Islet of Langerhans (tissue), 1 donor: ENCODE measurements around the gene FREM3.
"Not testable (repeated sequence)": the region's sequence is repeated elsewhere in the genome, so short reads cannot be mapped to it uniquely, and the experiment has no call there.

Source experiments
- FAIRE-seq: peaks from one replicate; lab custom pipeline; 2011; peaks lifted over from hg19 to GRCh38; lab: Jason Lieb, UNC

FREM3 gene

GRCh38 chr4:143581331-143581946 lies 119.0 kb downstream of the FREM3 start:
- FAIRE-seq: no peak

GRCh38 chr4:143575331-143575730 lies 125.1 kb downstream of the FREM3 start:
- no peak for FAIRE-seq

DNA sequence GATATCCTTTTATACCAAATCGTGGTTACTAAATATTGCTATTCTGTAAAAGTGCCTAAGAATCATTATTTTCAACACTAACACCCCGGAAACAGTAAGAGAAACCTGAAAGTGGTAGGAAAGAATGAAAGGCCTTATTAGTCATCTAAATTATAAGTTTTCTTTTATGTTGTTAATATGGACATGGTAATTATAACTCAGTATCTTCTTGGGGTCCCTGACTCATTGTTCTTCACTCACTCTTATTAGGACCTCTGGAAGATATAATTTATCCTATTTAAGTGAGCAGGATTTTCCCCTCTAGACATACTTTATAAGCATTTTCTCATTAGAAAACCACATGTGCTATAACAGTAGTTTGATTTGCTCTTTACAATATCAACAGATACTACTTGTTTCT lies 136.0 kb downstream of the FREM3 start:
- FAIRE-seq: no peak

DNA sequence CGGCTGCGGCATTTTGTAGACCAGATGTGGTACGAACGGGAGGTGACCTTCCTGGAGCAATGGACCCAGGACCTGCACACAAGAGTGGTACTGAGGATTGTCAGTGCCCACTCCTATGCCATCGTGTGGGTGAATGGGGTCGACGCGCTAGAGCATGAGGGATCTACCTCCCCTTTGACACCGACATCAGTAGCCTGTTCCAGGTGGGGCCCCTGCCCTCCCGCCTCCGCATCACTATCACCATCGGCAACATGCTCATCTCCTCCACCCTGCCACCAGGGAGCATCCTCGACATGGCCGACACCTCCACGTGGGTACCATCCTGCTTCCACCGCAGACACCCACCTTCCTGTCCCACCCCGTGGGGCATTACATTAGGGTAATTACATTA lies 140.7 kb downstream of the FREM3 start:
- FAIRE-seq: no peak

GRCh38 chr4:143558823-143559756 lies 141.4 kb downstream of the FREM3 start:
- peak; percentile 85 for FAIRE-seq

DNA sequence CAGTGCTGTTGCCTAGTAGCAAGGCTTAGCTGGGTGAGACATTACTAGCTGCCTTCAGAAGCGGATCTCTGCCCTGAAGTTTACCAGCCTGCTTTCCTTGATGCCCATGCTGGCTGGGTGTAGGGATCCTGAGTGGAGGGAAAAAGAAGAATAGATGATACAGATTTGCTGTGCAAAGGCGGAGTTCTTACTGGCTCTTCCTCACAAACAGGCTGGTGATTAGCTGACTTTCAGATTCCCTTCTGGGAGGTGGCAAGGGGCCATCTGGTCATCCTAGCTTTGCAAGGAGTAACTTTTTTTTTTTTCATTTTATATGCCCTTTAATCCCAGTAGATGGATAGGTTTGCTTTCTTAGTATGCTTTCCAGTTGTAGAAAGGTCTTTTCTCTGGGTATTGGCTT lies 142.2 kb downstream of the FREM3 start:
- no peak for FAIRE-seq

GRCh38 chr4:143555676-143556075 lies 144.8 kb downstream of the FREM3 start:
- no peak for FAIRE-seq

DNA sequence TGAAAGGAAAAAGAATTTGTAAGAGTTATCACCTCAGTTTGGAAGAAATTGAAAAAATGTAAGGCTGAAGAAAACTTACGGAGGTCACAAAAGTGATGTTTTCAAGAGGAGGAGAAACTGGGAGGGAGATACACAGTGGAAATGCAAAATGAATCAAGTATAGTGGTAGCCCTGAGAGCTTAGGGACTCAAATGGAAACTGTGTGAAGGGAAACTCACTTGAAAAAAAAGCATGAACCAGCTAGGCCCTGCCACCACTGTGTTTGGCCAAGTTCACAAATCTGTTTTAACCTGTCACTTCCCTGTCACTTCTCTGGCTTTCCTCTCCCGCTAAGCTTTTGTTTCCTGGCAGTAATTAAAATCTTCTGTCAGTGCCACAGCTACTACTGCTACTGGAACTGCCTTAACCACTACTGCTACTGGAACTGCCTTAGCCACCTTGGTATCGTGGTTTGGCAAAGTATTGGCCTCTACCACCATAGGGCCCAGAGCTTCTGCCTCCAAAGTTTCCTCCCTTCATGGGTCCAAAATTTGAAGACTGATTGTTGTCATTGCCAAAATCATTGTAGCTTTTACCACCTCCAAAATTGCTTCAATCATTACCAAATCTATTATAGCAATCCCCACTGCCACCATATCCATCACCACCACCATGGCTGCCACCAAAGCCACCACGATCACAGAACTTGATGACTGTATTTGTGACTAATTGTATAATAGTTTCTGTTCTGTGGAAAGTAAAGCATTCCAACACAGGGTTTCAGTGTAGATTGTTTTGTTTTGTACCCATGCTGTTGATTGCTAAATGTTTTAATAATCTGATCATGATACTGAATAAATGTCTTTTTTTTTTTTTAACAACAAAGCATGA lies 145.5 kb downstream of the FREM3 start:
- no peak for FAIRE-seq

GRCh38 chr4:143549928-143550327 lies 150.5 kb downstream of the FREM3 start:
- peak; percentile 86 for FAIRE-seq

DNA sequence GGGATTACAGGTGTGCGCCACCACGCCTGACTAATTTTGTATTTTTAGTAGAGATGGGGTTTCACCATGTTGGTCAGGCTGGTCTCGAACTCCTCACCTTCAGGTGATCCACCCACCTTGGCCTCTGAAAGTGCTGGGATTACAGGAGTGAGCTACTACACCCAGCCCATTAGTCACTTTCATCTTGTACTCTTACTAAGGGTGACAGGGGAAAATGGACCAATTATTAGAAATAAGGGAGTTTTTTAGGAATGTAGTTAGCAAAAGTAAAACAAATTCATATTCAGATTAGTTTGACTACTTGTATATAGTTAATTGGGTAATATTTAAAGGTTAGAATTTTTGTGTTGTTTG lies 160.8 kb downstream of the FREM3 start:
- FAIRE-seq: no peak

GRCh38 chr4:143538979-143539669 lies 161.4 kb downstream of the FREM3 start:
- no peak for FAIRE-seq

DNA sequence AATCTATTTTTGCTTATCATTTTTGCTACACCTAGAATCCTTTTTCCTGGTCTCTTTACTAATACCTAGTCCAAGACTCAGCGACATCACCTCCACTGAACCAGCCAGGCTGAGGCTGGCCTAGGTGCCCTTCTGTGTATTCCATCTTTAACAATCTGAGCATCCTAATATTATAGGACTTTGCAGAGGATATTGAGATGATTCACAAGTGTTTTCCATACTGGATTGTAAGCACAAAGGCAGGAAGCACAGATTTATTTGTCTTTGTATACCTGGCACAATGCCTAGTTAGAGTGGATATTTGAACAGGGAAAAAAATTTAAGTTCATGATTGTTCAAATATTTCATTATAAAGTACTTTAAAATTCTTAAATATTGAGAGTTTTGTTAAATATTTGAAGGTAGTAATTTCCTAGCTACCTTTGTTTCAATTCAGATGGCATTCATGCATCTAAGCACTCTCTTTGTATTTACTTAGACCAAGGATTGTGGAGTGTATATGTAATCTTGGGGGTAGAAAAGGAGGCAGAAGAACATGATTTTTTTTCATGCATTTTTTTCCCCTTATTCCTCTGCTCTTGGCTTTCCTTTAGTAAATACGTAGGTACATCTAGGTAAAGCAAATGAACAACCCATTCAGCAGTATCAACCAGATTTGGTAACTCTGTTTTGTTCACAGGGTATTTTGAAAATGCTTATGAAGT lies 168.5 kb downstream of the FREM3 start:
- FAIRE-seq: no peak

GRCh38 chr4:143531380-143531779 lies 169.1 kb downstream of the FREM3 start:
- FAIRE-seq: no peak

DNA sequence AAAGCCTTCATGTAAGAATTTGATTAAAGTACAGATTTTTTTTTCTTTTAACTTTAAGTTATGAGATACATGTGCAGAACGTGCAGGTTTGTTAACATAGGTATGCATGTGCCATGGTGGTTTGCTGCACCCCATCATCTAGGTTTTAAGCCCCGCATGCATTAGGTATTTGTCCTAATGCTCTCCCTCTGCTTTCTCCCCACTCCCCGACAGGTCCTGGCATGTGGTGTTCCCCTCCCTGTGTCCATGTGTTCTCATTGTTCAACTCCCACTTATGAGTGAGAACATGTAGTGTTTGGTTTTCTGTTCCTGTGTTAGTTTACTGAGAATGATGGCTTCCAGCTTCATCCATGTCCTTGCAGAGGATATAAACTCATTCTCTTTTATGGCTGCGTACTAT lies 172.4 kb downstream of the FREM3 start:
- FAIRE-seq: not testable (repeated sequence)
